GM20000 (cell line): Measurements from ENCODE around the gene TMPRSS11D.

Experiments used
- DNase-seq: peaks from one replicate; pipeline ENCODE4 v3.0.0; 2012; ENCODE audit warnings: low spot score
- TF ChIP-seq, protein P1 (sequence below): IDR thresholded peaks from 2 replicates; pipeline ENCODE4 v1.5.1; 2012; ENCODE audit warnings: mild to moderate bottlenecking, control low read depth; ENCODE audit errors: extremely low read depth, missing control alignments

TMPRSS11D gene

DNA sequence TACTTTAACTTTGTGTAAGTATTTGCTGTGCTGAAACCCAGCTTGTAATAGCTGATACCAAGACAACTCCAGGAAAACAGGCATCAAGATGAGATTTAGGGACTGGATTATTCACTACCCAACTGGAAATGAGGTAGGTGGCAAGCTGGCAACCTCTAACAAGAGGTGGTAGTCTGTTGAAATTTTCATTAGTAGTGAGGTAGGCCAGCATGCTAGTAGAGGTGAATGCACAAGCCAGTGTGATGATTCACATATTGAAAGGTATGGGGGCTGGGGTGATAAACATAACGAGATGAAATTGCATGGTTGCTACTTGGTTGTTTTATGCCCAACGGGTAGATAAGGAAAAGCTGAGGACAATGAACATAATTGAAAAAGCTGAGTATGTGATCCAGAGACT is 8.5 kb upstream of the TMPRSS11D start:
- no peak for DNase-seq
- TF ChIP-seq, protein P1, sequence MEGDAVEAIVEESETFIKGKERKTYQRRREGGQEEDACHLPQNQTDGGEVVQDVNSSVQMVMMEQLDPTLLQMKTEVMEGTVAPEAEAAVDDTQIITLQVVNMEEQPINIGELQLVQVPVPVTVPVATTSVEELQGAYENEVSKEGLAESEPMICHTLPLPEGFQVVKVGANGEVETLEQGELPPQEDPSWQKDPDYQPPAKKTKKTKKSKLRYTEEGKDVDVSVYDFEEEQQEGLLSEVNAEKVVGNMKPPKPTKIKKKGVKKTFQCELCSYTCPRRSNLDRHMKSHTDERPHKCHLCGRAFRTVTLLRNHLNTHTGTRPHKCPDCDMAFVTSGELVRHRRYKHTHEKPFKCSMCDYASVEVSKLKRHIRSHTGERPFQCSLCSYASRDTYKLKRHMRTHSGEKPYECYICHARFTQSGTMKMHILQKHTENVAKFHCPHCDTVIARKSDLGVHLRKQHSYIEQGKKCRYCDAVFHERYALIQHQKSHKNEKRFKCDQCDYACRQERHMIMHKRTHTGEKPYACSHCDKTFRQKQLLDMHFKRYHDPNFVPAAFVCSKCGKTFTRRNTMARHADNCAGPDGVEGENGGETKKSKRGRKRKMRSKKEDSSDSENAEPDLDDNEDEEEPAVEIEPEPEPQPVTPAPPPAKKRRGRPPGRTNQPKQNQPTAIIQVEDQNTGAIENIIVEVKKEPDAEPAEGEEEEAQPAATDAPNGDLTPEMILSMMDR = no peak

DNA sequence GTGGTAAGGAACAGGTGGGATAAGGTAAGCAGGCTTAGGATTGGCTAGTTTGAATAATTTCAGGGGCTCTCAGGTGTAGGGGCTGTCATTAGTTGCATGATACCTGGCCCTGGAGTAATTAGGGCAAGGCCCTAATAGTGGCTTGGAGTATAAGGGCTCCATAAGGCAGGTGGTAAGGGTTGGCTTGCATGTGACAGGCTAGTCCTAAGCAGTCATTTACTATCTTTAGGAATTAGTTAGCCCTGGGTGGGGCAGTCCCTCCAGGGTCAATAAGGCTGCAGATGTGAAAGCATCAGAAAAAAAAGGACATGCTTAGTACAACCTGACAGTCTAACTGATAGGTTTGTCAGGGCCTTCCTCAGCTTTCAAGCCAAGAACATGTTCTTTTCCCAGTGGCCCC is 7.8 kb upstream of the TMPRSS11D start:
- TF ChIP-seq, protein P1 = no peak
- no peak for DNase-seq

DNA sequence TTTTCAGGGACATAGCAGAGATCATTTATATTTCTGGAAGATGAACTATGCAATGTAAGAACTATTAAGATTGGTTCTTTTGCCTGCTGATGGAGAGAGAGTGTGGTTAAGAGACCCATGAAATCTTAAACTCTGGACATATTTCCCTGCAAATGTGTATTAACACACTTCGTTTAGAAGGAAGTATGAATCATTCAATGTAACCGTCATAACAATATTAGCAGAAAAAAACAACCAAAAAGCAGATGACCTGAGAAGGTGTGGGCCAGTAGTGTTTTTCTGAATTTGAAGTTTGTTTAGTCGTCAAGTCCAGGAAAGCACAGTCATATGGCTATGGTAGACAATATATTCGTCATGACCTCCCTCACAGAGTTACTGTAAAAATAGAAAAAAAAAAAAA is 2.5 kb upstream of the TMPRSS11D start:
- TF ChIP-seq, protein P1 = no peak
- DNase-seq = no peak

DNA sequence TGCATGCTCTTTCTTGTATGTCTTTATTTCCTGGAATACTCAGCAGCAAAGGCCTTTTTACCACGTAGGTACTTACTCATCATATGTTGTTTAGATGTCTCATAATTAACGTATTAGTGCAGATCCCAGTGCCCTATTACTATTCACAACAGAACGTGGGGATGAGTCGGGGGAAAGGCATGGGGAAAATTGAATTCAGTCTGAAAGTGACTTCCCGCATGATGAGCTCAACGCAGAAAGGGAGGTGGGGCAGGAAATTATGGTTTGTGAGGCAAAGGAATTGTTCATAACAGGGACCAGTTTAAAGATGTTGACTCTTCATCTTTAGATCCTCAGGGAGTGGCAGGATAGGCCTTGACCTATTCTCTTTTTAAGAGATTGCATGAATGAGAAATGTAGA is 2.0 kb upstream of the TMPRSS11D start:
- DNase-seq = no peak
- TF ChIP-seq, protein P1 = no peak

DNA sequence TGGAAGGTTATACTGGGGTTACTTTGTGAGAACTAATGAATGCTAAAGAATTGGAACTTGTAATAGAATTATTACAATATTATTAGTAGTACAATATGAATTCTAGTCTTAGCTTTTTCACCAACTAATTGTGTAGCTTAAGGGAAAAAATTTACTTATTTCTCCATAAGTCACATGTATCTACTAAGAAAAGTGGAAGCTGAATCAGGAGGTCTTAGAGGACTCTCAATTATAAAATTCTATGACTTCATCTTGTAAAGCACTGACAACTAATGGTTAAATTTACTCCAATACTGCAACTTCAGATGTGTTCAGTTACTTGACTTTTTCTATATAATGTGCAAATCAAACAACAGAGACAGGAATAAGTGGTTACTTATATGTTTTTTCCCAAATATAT is 899 bp upstream of the TMPRSS11D start:
- DNase-seq = no peak
- TF ChIP-seq, protein P1 = no peak

DNA sequence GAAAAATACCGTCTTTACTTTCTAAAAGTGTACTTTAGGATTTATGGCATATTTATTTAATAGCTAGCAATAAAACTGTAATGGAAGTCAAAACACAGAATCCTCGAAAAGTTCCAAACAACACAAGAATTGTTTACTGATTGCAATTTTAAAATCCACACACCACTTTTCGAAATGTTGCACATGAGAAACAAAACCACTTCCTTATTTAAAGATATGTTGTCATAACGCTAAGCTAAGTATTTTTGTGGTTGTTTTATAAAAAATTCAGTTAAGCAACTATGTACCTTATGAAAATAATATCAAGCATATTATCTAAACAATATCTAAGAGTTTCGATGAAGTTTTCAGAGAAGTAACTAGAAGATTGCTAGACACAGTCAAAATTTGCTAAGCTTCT is 344 bp downstream of the TMPRSS11D start:
- no peak for DNase-seq
- TF ChIP-seq, protein P1 = no peak

DNA sequence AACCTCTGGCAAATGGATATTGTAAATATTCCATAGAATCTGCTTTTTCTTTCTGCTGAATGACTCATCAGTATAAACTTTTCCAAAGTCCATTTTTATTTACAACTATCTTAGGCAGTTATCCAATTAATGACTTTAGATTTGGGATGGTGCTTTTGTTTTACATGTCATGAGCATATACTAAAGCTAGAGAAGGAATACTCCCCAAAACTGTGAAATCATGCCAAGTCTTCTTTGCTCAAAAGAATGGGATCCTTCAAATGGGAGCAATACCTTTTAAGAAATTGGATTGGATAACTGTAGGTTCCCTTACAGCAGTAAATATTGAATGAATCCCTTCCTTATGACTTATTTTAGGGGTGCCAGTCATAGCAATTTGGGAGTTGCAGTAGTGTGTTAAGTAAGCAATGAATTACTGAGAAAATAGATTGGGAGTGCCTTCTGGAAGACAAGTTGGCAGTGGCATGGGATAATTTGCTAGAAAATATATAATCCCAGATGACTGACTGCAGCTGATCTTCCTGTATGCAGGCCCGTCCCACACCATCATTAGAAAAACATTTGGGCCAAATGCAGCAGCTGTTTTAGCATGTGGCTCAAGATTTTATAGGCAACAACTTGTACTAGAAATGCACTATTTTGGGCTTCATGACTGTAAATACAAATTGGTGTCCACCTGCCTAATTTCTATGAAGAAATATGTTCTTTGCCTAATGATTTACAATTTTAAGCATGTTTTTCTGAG is 2.8 kb downstream of the TMPRSS11D start:
- TF ChIP-seq, protein P1 = no peak
- DNase-seq = no peak
